Ishikawa (cell line): Measurements from ENCODE around the gene UPK2.
A peak's percentile ranks its signal among the peaks of the same experiment; 100 is the strongest.

ENCODE experiments used
- CEBPB ChIP-seq: IDR thresholded peaks from 2 replicates; pipeline ENCODE4 v1.6.1; 2012
- CREB1 ChIP-seq: IDR thresholded peaks from 2 replicates; pipeline ENCODE4 v1.6.1; 2012; ENCODE audit warnings: low read depth
- EGR1 ChIP-seq: IDR thresholded peaks from 2 replicates; pipeline ENCODE4 v1.6.1; 2012
- EP300 ChIP-seq: IDR thresholded peaks from 2 replicates; pipeline ENCODE4 v1.6.1; 2012; ENCODE audit warnings: borderline replicate concordance
- FOXM1 ChIP-seq: IDR thresholded peaks from 2 replicates; pipeline ENCODE4 v1.6.1; 2012; ENCODE audit warnings: low read depth, borderline replicate concordance
- MAX ChIP-seq: IDR thresholded peaks from 2 replicates; pipeline ENCODE4 v1.6.1; 2012
- NFIC ChIP-seq: IDR thresholded peaks from 2 replicates; pipeline ENCODE4 v1.6.1; 2012
- RAD21 ChIP-seq: IDR thresholded peaks from 2 replicates; pipeline ENCODE4 v1.6.1; 2012; ENCODE audit warnings: low read depth
- TAF1 ChIP-seq: IDR thresholded peaks from 2 replicates; pipeline ENCODE4 v1.6.1; 2012; ENCODE audit warnings: low read depth, mild to moderate bottlenecking
- TCF12 ChIP-seq: IDR thresholded peaks from 2 replicates; pipeline ENCODE4 v1.6.1; 2012; ENCODE audit warnings: low read depth
- TEAD4 ChIP-seq: IDR thresholded peaks from 2 replicates; pipeline ENCODE4 v1.6.1; 2012
- YY1 ChIP-seq: IDR thresholded peaks from 2 replicates; pipeline ENCODE4 v1.6.1; 2012; ENCODE audit warnings: low read depth
- ZBTB7A ChIP-seq: IDR thresholded peaks from 2 replicates; pipeline ENCODE4 v1.6.1; 2012; ENCODE audit warnings: low read depth
- TF ChIP-seq, protein P1 (sequence below): IDR thresholded peaks from 2 replicates; pipeline ENCODE4 v1.6.1; 2012
- TF ChIP-seq, protein P2 (sequence below): IDR thresholded peaks from 2 replicates; pipeline ENCODE4 v1.6.1; 2012; ENCODE audit warnings: low read depth, mild to moderate bottlenecking

The UPK2 gene

GRCh38 chr11:118956094-118956846 lies at the start of gene UPK2:
Gene UPK2 (plus strand): TSS chr11:118956298. CDS start chr11:118956351, 53 bp downstream.
- TF ChIP-seq RAD21 (peak; percentile 99), TAF1 (no peak), CEBPB (no peak), TCF12 (no peak), YY1 (0 out of 2 replicates have a peak, but pooled peaks have one; percentile 17), CREB1 (no peak), TEAD4 (peak; percentile 31; the same call in 1 of the 2 replicates), NFIC (no peak), FOXM1 (no peak), EGR1 (no peak), MAX (no peak), ZBTB7A (no peak)
- TF ChIP-seq, protein P1, sequence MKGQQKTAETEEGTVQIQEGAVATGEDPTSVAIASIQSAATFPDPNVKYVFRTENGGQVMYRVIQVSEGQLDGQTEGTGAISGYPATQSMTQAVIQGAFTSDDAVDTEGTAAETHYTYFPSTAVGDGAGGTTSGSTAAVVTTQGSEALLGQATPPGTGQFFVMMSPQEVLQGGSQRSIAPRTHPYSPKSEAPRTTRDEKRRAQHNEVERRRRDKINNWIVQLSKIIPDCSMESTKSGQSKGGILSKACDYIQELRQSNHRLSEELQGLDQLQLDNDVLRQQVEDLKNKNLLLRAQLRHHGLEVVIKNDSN: no peak

- TF ChIP-seq FOXM1 (no peak), MAX (peak; percentile 34; the same call in 1 of the 2 replicates), RAD21 (peak; percentile 98), TAF1 (no peak)
Measured at GRCh38 chr11:118907051-118908042, 48.8 kb upstream of the UPK2 start.

DNA sequence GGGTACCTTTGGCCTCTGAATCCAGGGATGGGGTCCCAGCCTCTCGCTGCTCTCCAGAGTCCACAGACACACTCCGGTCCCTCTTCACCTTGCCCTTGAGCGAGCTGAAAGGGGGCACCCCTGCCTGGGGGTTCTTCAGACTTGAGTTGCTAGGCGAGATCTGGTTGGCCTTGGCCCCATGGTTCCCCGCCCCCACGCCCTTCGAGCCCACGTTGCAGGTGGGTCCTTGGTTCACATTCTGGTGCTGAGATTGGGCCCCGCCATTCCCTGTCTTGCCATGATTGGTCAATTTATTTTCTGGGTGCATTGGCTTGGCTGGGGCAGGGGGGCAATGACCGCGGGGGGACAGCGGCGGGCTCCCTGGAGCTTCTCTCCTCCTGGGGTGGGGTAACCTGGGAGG lies 47.8 kb upstream of the UPK2 start:
- TF ChIP-seq TAF1: no peak
- no peak for TF ChIP-seq NFIC
- TF ChIP-seq MAX: no peak
- TF ChIP-seq CREB1: no peak
- no peak for TF ChIP-seq ZBTB7A
- TF ChIP-seq, protein P1: no peak
- TF ChIP-seq, protein P2, sequence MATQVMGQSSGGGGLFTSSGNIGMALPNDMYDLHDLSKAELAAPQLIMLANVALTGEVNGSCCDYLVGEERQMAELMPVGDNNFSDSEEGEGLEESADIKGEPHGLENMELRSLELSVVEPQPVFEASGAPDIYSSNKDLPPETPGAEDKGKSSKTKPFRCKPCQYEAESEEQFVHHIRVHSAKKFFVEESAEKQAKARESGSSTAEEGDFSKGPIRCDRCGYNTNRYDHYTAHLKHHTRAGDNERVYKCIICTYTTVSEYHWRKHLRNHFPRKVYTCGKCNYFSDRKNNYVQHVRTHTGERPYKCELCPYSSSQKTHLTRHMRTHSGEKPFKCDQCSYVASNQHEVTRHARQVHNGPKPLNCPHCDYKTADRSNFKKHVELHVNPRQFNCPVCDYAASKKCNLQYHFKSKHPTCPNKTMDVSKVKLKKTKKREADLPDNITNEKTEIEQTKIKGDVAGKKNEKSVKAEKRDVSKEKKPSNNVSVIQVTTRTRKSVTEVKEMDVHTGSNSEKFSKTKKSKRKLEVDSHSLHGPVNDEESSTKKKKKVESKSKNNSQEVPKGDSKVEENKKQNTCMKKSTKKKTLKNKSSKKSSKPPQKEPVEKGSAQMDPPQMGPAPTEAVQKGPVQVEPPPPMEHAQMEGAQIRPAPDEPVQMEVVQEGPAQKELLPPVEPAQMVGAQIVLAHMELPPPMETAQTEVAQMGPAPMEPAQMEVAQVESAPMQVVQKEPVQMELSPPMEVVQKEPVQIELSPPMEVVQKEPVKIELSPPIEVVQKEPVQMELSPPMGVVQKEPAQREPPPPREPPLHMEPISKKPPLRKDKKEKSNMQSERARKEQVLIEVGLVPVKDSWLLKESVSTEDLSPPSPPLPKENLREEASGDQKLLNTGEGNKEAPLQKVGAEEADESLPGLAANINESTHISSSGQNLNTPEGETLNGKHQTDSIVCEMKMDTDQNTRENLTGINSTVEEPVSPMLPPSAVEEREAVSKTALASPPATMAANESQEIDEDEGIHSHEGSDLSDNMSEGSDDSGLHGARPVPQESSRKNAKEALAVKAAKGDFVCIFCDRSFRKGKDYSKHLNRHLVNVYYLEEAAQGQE: no peak
- no peak for TF ChIP-seq TEAD4
- no peak for TF ChIP-seq YY1
- TF ChIP-seq EGR1: no peak
- no peak for TF ChIP-seq EP300
- TF ChIP-seq TCF12: no peak
- TF ChIP-seq CEBPB: no peak

DNA sequence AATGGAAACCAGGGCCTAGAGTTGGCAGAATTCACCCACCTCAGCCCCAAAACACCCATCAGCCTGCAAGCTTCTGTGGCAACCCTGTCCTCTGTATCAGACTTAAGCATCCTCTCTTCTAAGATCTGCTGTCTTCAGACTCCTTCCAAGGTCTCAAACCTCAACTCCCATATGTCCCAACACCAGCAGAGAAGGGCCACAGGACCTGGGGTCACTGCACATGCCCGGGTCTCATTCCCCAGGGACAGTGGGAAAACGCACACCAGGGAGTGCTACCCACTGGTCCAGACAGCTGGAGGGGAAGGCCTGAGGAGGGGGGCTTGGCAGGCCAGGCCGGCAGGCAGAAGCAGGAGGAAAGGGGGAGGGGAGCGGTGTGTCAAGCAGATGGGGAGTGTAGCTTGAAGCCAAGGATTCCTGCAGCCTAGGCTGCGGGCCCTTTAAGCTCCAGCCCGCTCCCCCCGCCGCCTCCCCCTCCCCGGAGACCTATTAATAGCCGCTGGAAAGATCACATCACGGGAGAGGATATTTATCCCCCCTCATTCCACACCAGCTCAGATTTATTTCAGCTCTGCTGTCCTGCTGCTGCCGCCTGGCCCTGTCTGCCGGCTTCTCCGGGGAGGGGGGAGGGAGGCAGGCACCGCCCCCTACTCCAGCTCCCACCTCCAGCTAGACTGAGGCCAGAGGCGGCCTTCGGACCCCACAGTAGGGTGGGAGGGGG lies 47.0 kb upstream of the UPK2 start:
- TF ChIP-seq TEAD4: 0 out of 2 replicates have a peak, but pooled peaks have one; percentile 5
- no peak for TF ChIP-seq FOXM1
- TF ChIP-seq TAF1: no peak
- no peak for TF ChIP-seq CEBPB
- no peak for TF ChIP-seq YY1
- peak; percentile 33; the same call in 1 of the 2 replicates for TF ChIP-seq TCF12
- TF ChIP-seq EP300: peak; percentile 15; the same call in 1 of the 2 replicates
- TF ChIP-seq NFIC: 0 out of 2 replicates have a peak, but pooled peaks have one; percentile 4
- TF ChIP-seq MAX: no peak
- no peak for TF ChIP-seq ZBTB7A

DNA sequence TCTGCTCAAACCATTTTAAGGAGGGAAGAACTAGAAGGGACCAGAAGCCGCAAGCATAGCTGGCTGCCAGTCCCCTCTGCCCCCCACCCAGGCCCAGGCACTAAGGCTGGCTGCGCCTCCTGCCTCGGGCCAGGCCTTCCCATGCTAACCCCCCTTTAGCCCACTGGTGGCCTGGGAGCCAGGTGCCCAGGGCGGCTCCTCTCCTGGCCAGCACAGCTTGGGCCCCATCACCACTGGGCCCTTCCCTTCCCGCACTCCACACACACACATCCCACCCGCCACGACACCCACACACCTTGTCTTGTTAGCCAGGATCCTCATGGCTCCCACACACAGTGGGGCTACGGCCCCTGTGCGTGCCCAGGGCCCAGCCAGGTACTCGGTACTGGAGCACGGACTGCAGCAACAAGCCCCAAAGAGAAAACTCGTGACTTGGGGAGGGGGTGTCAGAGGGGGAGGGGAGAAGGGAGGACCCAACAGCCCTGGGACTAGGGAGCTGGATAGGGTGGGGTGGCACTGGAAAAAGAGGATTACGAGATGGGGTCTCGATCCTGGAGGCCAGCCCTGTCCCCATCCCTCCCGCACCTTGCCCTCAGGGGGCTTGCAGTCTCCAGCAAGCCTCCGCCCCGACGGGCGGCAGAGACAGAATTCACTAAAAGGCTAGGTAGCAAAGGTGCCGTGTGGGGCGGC lies 46.3 kb upstream of the UPK2 start:
- TF ChIP-seq EGR1 (0 out of 2 replicates have a peak, but pooled peaks have one; percentile 24), TEAD4 (no peak)
